Measurements from ENCODE around the gene MRPL32.

MRPL32 gene

GRCh38 chr7:42928754-42929153, 3.4 kb upstream of the MRPL32 start:
- DNase-seq, result no peak

- DNase-seq, result no peak
Observed at GRCh38 chr7:42929449-42929848, 2.7 kb upstream of the MRPL32 start.

GRCh38 chr7:42930889-42931288, 1.3 kb upstream of the MRPL32 start:
- DNase-seq, result no peak

GRCh38 chr7:42931447-42931833, 736 bp upstream of the MRPL32 start:
- no peak for DNase-seq

GRCh38 chr7:42932811-42933591, 825 bp downstream of the MRPL32 start:
- DNase-seq, result no peak

GRCh38 chr7:42934291-42934690, 2.1 kb downstream of the MRPL32 start:
- no peak for DNase-seq

GRCh38 chr7:42935861-42936260, 3.7 kb downstream of the MRPL32 start:
- DNase-seq, result no peak

- DNase-seq, result no peak
Observed at GRCh38 chr7:42939457-42940240, 7.5 kb downstream of the MRPL32 start.

- peak; percentile 89 for DNase-seq
Observed at GRCh38 chr7:42940985-42941847, 9.0 kb downstream of the MRPL32 start.

- DNase-seq, result no peak
Observed at GRCh38 chr7:42945821-42946626, 13.8 kb downstream of the MRPL32 start.

- no peak for DNase-seq
Observed at GRCh38 chr7:42946627-42946950, 14.4 kb downstream of the MRPL32 start.

GRCh38 chr7:42947521-42947920, 15.3 kb downstream of the MRPL32 start:
- DNase-seq, result no peak

- no peak for DNase-seq
Observed at GRCh38 chr7:42950417-42950816, 18.2 kb downstream of the MRPL32 start.

- no peak for DNase-seq
Observed at GRCh38 chr7:42952328-42952727, 20.2 kb downstream of the MRPL32 start.

GRCh38 chr7:42953994-42954393, 21.8 kb downstream of the MRPL32 start:
- DNase-seq, result no peak

GRCh38 chr7:42956062-42956461, 23.9 kb downstream of the MRPL32 start:
- DNase-seq, result no peak

GRCh38 chr7:42959549-42959948, 27.4 kb downstream of the MRPL32 start:
- no peak for DNase-seq

GRCh38 chr7:42960762-42961161, 28.6 kb downstream of the MRPL32 start:
- DNase-seq, result no peak

- no peak for DNase-seq
Observed at GRCh38 chr7:42961170-42961569, 29.0 kb downstream of the MRPL32 start.

- no peak for DNase-seq
Observed at GRCh38 chr7:42964293-42964692, 32.1 kb downstream of the MRPL32 start.

GRCh38 chr7:42964849-42965805, 33.0 kb downstream of the MRPL32 start:
- DNase-seq, result no peak

Measured in stimulated activated CD8-positive, alpha-beta memory T cell treated with anti-CD3 and anti-CD28 coated beads, Interleukin-4, amount 100 ng/mL, for 48 hours (primary cell).